GM23248 (cell line): ENCODE measurements around the gene ATF4.

Experiments
- EZH2 ChIP-seq: fragments of 200-600 bp; sonication (generic); IDR thresholded peaks from 2 replicates; pipeline ENCODE4 v1.6.1; 2018; ENCODE audit warnings: antibody characterized with exemption, mild to moderate bottlenecking; ENCODE audit not compliant: insufficient read depth, poor library complexity, severe bottlenecking
- EZH2phosphoT487 ChIP-seq: fragments of 200-600 bp; sonication (generic); IDR thresholded peaks from 2 replicates; pipeline ENCODE4 v1.6.1; 2018; ENCODE audit warnings: antibody characterized with exemption, moderate library complexity, mild to moderate bottlenecking, low read depth; ENCODE audit not compliant: insufficient read depth

DNA sequence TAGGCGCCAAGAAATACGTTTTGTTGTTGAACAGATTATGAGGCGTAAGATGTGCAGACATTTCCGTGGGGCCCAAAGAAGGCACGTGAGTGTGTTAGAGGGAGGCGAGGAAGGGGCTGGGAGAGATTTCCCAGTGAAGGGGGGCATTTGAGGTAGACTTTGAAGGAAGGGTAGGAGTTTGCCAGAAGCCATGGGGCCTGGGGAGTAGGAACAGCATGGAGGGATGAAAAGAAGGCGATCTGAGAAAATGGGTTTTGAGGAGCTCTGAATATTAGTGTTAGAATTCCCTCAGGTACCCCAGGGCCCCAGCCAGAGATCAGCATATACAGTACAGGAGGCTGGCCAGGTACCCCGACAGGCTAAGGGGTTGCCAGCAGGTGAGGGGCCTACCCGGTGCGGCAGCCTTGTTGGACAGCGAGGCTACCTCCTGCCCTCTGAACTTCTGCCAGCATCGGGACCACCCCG is 18.7 kb upstream of the ATF4 start:
- TF ChIP-seq EZH2 (no peak), EZH2phosphoT487 (no peak)
